H9 (cell line): ENCODE measurements around the gene BET1L. TPM values are rescaled to one million over a fixed set of nuclear protein-coding genes. Genes with fewer than 3 reads are reported as not detected.

Experiments used
- DNase-seq: peaks from one replicate; pipeline ENCODE4 v3.0.0-alpha.2; 2017
- H2AFZ ChIP-seq: one replicate; pipeline ENCODE4 v1.6.1; 2013; ENCODE audit warnings: mild to moderate bottlenecking, low read length, control low read depth, moderate library complexity
- H2AK5ac ChIP-seq: 2 replicates; pipeline ENCODE4 v1.6.1; 2013; ENCODE audit warnings: low read length, control low read depth, mixed read lengths; ENCODE audit not compliant: insufficient read length
- H2BK120ac ChIP-seq: one replicate; pipeline ENCODE4 v1.6.1; 2013; ENCODE audit warnings: low read depth, mild to moderate bottlenecking, low read length, control low read depth, inconsistent platforms; ENCODE audit not compliant: poor library complexity, severe bottlenecking
- H2BK12ac ChIP-seq: 2 replicates; pipeline ENCODE4 v1.6.1; 2013; ENCODE audit warnings: low read length, control low read depth, mixed read lengths, low read depth; ENCODE audit not compliant: insufficient read length
- H2BK15ac ChIP-seq: 2 replicates; pipeline ENCODE4 v1.6.1; 2013; ENCODE audit warnings: low read depth, low read length, control low read depth
- H2BK20ac ChIP-seq: one replicate; pipeline ENCODE4 v1.6.1; 2013; ENCODE audit warnings: low read depth, mild to moderate bottlenecking, low read length, control low read depth, inconsistent platforms; ENCODE audit not compliant: poor library complexity, severe bottlenecking
- H2BK5ac ChIP-seq: 2 replicates; pipeline ENCODE4 v1.6.1; 2013; ENCODE audit warnings: low read length, control low read depth, mixed read lengths; ENCODE audit not compliant: insufficient read length
- H3K14ac ChIP-seq: 2 replicates; pipeline ENCODE4 v1.6.1; 2013; ENCODE audit warnings: low read length, control low read depth; ENCODE audit not compliant: insufficient read depth
- H3K18ac ChIP-seq: 2 replicates; pipeline ENCODE4 v1.6.1; 2013; ENCODE audit warnings: low read depth, mild to moderate bottlenecking, mixed read lengths, low read length, control low read depth; ENCODE audit not compliant: insufficient read length
- H3K23ac ChIP-seq: 2 replicates; pipeline ENCODE4 v1.6.1; 2013; ENCODE audit warnings: low read length, control low read depth, mixed read lengths, low read depth; ENCODE audit not compliant: insufficient read length
- H3K23me2 ChIP-seq: 2 replicates; pipeline ENCODE4 v1.6.1; 2013; ENCODE audit warnings: low read depth, mild to moderate bottlenecking, mixed read lengths, low read length, control low read depth; ENCODE audit not compliant: insufficient read length, poor library complexity, severe bottlenecking
- H3K27ac ChIP-seq: 2 replicates; pipeline ENCODE4 v1.5.1; 2013; ENCODE audit warnings: low read length, control low read depth, mixed read lengths, low read depth; ENCODE audit not compliant: insufficient read length
- H3K27me3 ChIP-seq: 2 replicates; pipeline ENCODE4 v1.6.1; 2013; ENCODE audit warnings: low read length, control low read depth, inconsistent platforms; ENCODE audit not compliant: insufficient read depth
- H3K4ac ChIP-seq: 2 replicates; pipeline ENCODE4 v1.6.1; 2013; ENCODE audit warnings: low read depth, mild to moderate bottlenecking, control low read depth, inconsistent platforms, low read length, moderate library complexity
- H3K4me1 ChIP-seq: 2 replicates; pipeline ENCODE4 v1.6.1; 2013; ENCODE audit warnings: low read length, control low read depth, inconsistent platforms; ENCODE audit not compliant: insufficient read depth
- H3K4me2 ChIP-seq: 2 replicates; pipeline ENCODE4 v1.6.1; 2013; ENCODE audit warnings: low read length, control low read depth, mixed read lengths; ENCODE audit not compliant: insufficient read length, insufficient read depth
- H3K56ac ChIP-seq: 2 replicates; pipeline ENCODE4 v1.6.1; 2013; ENCODE audit warnings: low read depth, mild to moderate bottlenecking, mixed read lengths, low read length, control low read depth; ENCODE audit not compliant: insufficient read length
- H3K79me1 ChIP-seq: 2 replicates; pipeline ENCODE4 v1.6.1; 2013; ENCODE audit warnings: low read depth, mild to moderate bottlenecking, moderate library complexity, low read length, control low read depth, inconsistent platforms; ENCODE audit not compliant: insufficient read depth, poor library complexity, severe bottlenecking
- H3K79me2 ChIP-seq: 2 replicates; pipeline ENCODE4 v1.6.1; 2013; ENCODE audit warnings: low read length, control low read depth, inconsistent platforms; ENCODE audit not compliant: insufficient read depth
- H3K9ac ChIP-seq: 2 replicates; pipeline ENCODE4 v1.6.1; 2013; ENCODE audit warnings: low read length, control low read depth, mixed read lengths; ENCODE audit not compliant: insufficient read length; ENCODE audit errors: extremely low read depth
- H3K9me3 ChIP-seq: one replicate; pipeline ENCODE4 v1.6.1; 2013; ENCODE audit warnings: low read depth, low read length, inconsistent platforms; ENCODE audit not compliant: control insufficient read depth
- H3T11ph ChIP-seq: one replicate; pipeline ENCODE4 v1.6.1; 2013; ENCODE audit warnings: mild to moderate bottlenecking, low read length, control low read depth, inconsistent platforms
- H4K20me1 ChIP-seq: one replicate; pipeline ENCODE4 v1.6.1; 2013; ENCODE audit not compliant: control insufficient read depth, insufficient read length, insufficient read depth
- H4K5ac ChIP-seq: 2 replicates; pipeline ENCODE4 v1.6.1; 2013; ENCODE audit warnings: low read depth, mild to moderate bottlenecking, mixed read lengths, low read length, control low read depth; ENCODE audit not compliant: insufficient read length
- H4K8ac ChIP-seq: replicated peaks from 2 replicates; pipeline ENCODE4 v1.6.1; 2013; ENCODE audit warnings: low read length, control low read depth, mixed read lengths, low read depth; ENCODE audit not compliant: insufficient read length
- H4K91ac ChIP-seq: 2 replicates; pipeline ENCODE4 v1.6.1; 2013; ENCODE audit warnings: low read depth, mild to moderate bottlenecking, moderate library complexity, mixed read lengths, low read length, control low read depth; ENCODE audit not compliant: insufficient read length
- H3K27ac Mint-ChIP-seq, 3 experiments: 2 replicates in 2 of 3; 3 replicates in 1 of 3; pipeline ENCODE4 v1.8.0; 2020 to 2021; ENCODE audit warnings: mixed read lengths in 3 of 3, mild to moderate bottlenecking in 1 of 3, moderate library complexity in 1 of 3
- H3K27me3 Mint-ChIP-seq: 2 replicates; pipeline ENCODE4 v1.8.0; 2021; ENCODE audit warnings: low read depth, mild to moderate bottlenecking, moderate library complexity, mixed read lengths
- H3K36me3 Mint-ChIP-seq, 3 experiments: 2 replicates in 2 of 3; 3 replicates in 1 of 3; pipeline ENCODE4 v1.8.0; 2020 to 2021; ENCODE audit warnings: low read depth in 3 of 3, mixed read lengths in 3 of 3; ENCODE audit not compliant: insufficient read depth in 1 of 3
- H3K4me1 Mint-ChIP-seq, 2 experiments: 2 replicates each; pipeline ENCODE4 v1.8.0; 2020; ENCODE audit warnings: mixed read lengths in 2 of 2
- H3K4me3 Mint-ChIP-seq, 2 experiments: 2 replicates in 1 of 2; 3 replicates in 1 of 2; pipeline ENCODE4 v1.8.0; 2020 to 2021; ENCODE audit warnings: mild to moderate bottlenecking in 2 of 2, mixed read lengths in 2 of 2, moderate library complexity in 1 of 2
- H3K9me3 Mint-ChIP-seq, 2 experiments: 2 replicates in 1 of 2; 3 replicates in 1 of 2; pipeline ENCODE4 v1.8.0; 2020; ENCODE audit warnings: mild to moderate bottlenecking in 2 of 2, mixed read lengths in 2 of 2, moderate library complexity in 1 of 2
- WGBS: extraction: QIAGEN DNeasy Blood & Tissue Kit; methylation state at CpG from one replicate; pipeline ENCODE4 v1.1.7; 2013; ENCODE audit warnings: missing lambda C conversion rate, low lambda C conversion rate, mixed read lengths; ENCODE audit not compliant: insufficient read length; ENCODE audit errors: extremely low coverage; 5-methylcytosine and 5-hydroxymethylcytosine counted together
- total RNA-seq: library from RNA; stranded (reverse); gene quantifications from 2 replicates; pipeline ENCODE4 v1.2.1, GENCODE V29; 2021
- TF ChIP-seq, protein P1 (sequence below): fragments of 200-600 bp; sonication (generic); conservative IDR thresholded peaks from 3 replicates; pipeline ENCODE4 v1.8.0; 2021; ENCODE audit warnings: antibody characterized with exemption, mild to moderate bottlenecking

The BET1L gene
- total RNA-seq, 1 experiment from 2014 or later: 49.4 TPM

- no peak overlapping the region for H4K91ac ChIP-seq
- no peaks in the 10 kb centered on the region for H3K23me2 ChIP-seq
- no peak overlapping the region for H4K8ac ChIP-seq
- no peak overlapping the region for H3K14ac ChIP-seq
- no peak overlapping the region for H2AK5ac ChIP-seq
- no peak overlapping the region for H3K56ac ChIP-seq
- no peak overlapping the region for H2BK5ac ChIP-seq
- H3K79me1 ChIP-seq: no peaks in the 10 kb centered on the region
- H3K4me3 Mint-ChIP-seq: no peak overlapping the region
- no peak overlapping the region for H3K27ac ChIP-seq
- H3K4me2 ChIP-seq: no peak overlapping the region
- no peaks in the 10 kb centered on the region for H4K20me1 ChIP-seq
- TF ChIP-seq, protein P1, sequence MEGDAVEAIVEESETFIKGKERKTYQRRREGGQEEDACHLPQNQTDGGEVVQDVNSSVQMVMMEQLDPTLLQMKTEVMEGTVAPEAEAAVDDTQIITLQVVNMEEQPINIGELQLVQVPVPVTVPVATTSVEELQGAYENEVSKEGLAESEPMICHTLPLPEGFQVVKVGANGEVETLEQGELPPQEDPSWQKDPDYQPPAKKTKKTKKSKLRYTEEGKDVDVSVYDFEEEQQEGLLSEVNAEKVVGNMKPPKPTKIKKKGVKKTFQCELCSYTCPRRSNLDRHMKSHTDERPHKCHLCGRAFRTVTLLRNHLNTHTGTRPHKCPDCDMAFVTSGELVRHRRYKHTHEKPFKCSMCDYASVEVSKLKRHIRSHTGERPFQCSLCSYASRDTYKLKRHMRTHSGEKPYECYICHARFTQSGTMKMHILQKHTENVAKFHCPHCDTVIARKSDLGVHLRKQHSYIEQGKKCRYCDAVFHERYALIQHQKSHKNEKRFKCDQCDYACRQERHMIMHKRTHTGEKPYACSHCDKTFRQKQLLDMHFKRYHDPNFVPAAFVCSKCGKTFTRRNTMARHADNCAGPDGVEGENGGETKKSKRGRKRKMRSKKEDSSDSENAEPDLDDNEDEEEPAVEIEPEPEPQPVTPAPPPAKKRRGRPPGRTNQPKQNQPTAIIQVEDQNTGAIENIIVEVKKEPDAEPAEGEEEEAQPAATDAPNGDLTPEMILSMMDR: no peak
- H3K4ac ChIP-seq: no peak overlapping the region
- no peaks in the 10 kb centered on the region for H3K4me1 ChIP-seq
- no peak overlapping the region for H3K27ac Mint-ChIP-seq
- peaks cover 0 to 6% of the 10 kb centered on the region in 2 experiments; a peak in 4 of 5 replicates for H3K9me3 Mint-ChIP-seq
- H2AFZ ChIP-seq: no peak overlapping the region
- H3K9ac ChIP-seq: no peak overlapping the region
- no peak overlapping the region for H3K23ac ChIP-seq
- no peak overlapping the region for H2BK120ac ChIP-seq
- H4K5ac ChIP-seq: no peak overlapping the region
- WGBS: no CpG with 5 or more reads among the region's 21 CpGs
- no peaks in the 10 kb centered on the region for H3K9me3 ChIP-seq
- H3K18ac ChIP-seq: no peak overlapping the region
- no peak for DNase-seq
- no peak overlapping the region for H3T11ph ChIP-seq
- no peaks in the 10 kb centered on the region for H3K27me3 ChIP-seq
- H2BK12ac ChIP-seq: no peak overlapping the region
- H2BK20ac ChIP-seq: no peak overlapping the region
- H2BK15ac ChIP-seq: no peak overlapping the region
- H3K36me3 Mint-ChIP-seq: peaks cover 0 to 9% (median 6%) of the 10 kb centered on the region in 3 experiments; a peak in 5 of 7 replicates
- no peaks in the 10 kb centered on the region for H3K79me2 ChIP-seq
- no peaks in the 10 kb centered on the region for H3K4me1 Mint-ChIP-seq
- peaks cover 3% of the 10 kb centered on the region for H3K27me3 Mint-ChIP-seq
These were observed 8.9 kb downstream of the BET1L start for GRCh38 chr11:198236-198806.
